Activated T-cell treated with anti-CD3 and anti-CD28 coated beads for 4 hours (primary cell): ENCODE data around the gene VWA1.
"Not testable (repeated sequence)": the region's sequence is repeated elsewhere in the genome, so short reads cannot be mapped to it uniquely, and the experiment has no call there.

Experiments used
- DNase-seq: peaks from one replicate; pipeline ENCODE4 v3.0.0-alpha.2; 2020

VWA1 gene

GRCh38 chr1:1403653-1404052 is 31.8 kb upstream of the VWA1 start:
- no peak for DNase-seq

GRCh38 chr1:1406101-1406820 is 29.2 kb upstream of the VWA1 start:
- no peak for DNase-seq

GRCh38 chr1:1406821-1407635 is 28.5 kb upstream of the VWA1 start, which contains the start of gene MRPL20:
Gene MRPL20, minus strand, starts transcription at chr1:1407293. Its CDS starts 76 bp downstream, at chr1:1407217.
- peak; percentile 92 for DNase-seq

- no peak for DNase-seq
Observed at GRCh38 chr1:1407636-1408318, 27.7 kb upstream of the VWA1 start.

- DNase-seq, result not testable (repeated sequence)
Observed at GRCh38 chr1:1410238-1410637, 25.3 kb upstream of the VWA1 start.

GRCh38 chr1:1411626-1412025 is 23.9 kb upstream of the VWA1 start:
- no peak for DNase-seq

- not testable (repeated sequence) for DNase-seq
Observed at GRCh38 chr1:1412311-1412902, 23.1 kb upstream of the VWA1 start.

GRCh38 chr1:1415751-1416150 is 19.7 kb upstream of the VWA1 start:
- DNase-seq, result no peak

GRCh38 chr1:1417396-1417795 is 18.1 kb upstream of the VWA1 start:
- not testable (repeated sequence) for DNase-seq

GRCh38 chr1:1417825-1418463 is 17.5 kb upstream of the VWA1 start:
- DNase-seq, result not testable (repeated sequence)

- no peak for DNase-seq
Observed at GRCh38 chr1:1418464-1419362, 16.8 kb upstream of the VWA1 start.

GRCh38 chr1:1419363-1419812 is 16.1 kb upstream of the VWA1 start:
- DNase-seq, result no peak

GRCh38 chr1:1419813-1420653 is 15.5 kb upstream of the VWA1 start:
- no peak for DNase-seq

- no peak for DNase-seq
Observed at GRCh38 chr1:1420654-1421141, 14.8 kb upstream of the VWA1 start.

- no peak for DNase-seq
Observed at GRCh38 chr1:1421147-1421906, 14.2 kb upstream of the VWA1 start, which contains the start of gene ANKRD65. Gene ANKRD65, minus strand, starts transcription at chr1:1421276. Its CDS starts 271 bp downstream, at chr1:1421005.

- DNase-seq, result no peak
Observed at GRCh38 chr1:1421907-1422464, 13.5 kb upstream of the VWA1 start.

- no peak for DNase-seq
Observed at GRCh38 chr1:1422465-1423244, 12.8 kb upstream of the VWA1 start.

GRCh38 chr1:1423245-1423597 is 12.3 kb upstream of the VWA1 start:
- no peak for DNase-seq
